Adipocyte (in vitro differentiated cells): ENCODE data around the gene ZNF785.
A peak's percentile ranks its signal among the peaks of the same experiment; 100 is the strongest.

Source experiments
- DNase-seq: peaks from one replicate; pipeline ENCODE4 v3.0.0-alpha.2; 2015; ENCODE audit warnings: low read depth
- H3K27me3 ChIP-seq: replicated peaks from 2 replicates; pipeline ENCODE4 v1.7.0; 2013; ENCODE audit warnings: mild to moderate bottlenecking, low read length, moderate library complexity; ENCODE audit not compliant: control insufficient read depth, insufficient read depth
- H3K36me3 ChIP-seq: 2 replicates; pipeline ENCODE4 v1.7.0; 2013; ENCODE audit warnings: low read length, mild to moderate bottlenecking, moderate library complexity; ENCODE audit not compliant: control insufficient read depth, insufficient read depth, severe bottlenecking
- H3K4me1 ChIP-seq: 2 replicates; pipeline ENCODE4 v1.7.0; 2013; ENCODE audit warnings: mild to moderate bottlenecking, low read length, moderate library complexity; ENCODE audit not compliant: control insufficient read depth, insufficient read depth
- H3K4me3 ChIP-seq: 2 replicates; pipeline ENCODE4 v1.7.0; 2013; ENCODE audit warnings: mild to moderate bottlenecking, low read length, moderate library complexity
- H3K9ac ChIP-seq: 2 replicates; pipeline ENCODE4 v1.7.0; 2013; ENCODE audit warnings: mild to moderate bottlenecking, low read length, moderate library complexity
- H3K9me3 ChIP-seq: 2 replicates; pipeline ENCODE4 v1.7.0; 2013; ENCODE audit warnings: mild to moderate bottlenecking, low read length, moderate library complexity; ENCODE audit not compliant: control insufficient read depth

The ZNF785 gene

GRCh38 chr16:30619202-30619601, 33.7 kb upstream of the ZNF785 start:
- no peak overlapping the region for H3K4me3 ChIP-seq
- peaks cover 10% of the 10 kb centered on the region for H3K4me1 ChIP-seq
- H3K9ac ChIP-seq: no peak overlapping the region
- no peak for DNase-seq
- no peaks in the 10 kb centered on the region for H3K36me3 ChIP-seq
- H3K27me3 ChIP-seq: no peaks in the 10 kb centered on the region
- no peaks in the 10 kb centered on the region for H3K9me3 ChIP-seq

- no peaks in the 10 kb centered on the region for H3K27me3 ChIP-seq
- no peaks in the 10 kb centered on the region for H3K36me3 ChIP-seq
- no peak overlapping the region for H3K4me3 ChIP-seq
- peaks cover 10% of the 10 kb centered on the region for H3K4me1 ChIP-seq
- no peaks in the 10 kb centered on the region for H3K9me3 ChIP-seq
- no peak overlapping the region for H3K9ac ChIP-seq
- DNase-seq: peak; percentile 48
Measured at GRCh38 chr16:30615358-30616091, 30.0 kb upstream of the ZNF785 start.

- peaks cover 14% of the 10 kb centered on the region for H3K36me3 ChIP-seq
- H3K4me1 ChIP-seq: peaks cover 8% of the 10 kb centered on the region
- peak within 1 kb of the TSS; percentile 91 for H3K4me3 ChIP-seq
- no peaks in the 10 kb centered on the region for H3K27me3 ChIP-seq
- H3K9me3 ChIP-seq: no peaks in the 10 kb centered on the region
- H3K9ac ChIP-seq: peak within 1 kb of the TSS; percentile 97
- DNase-seq: peak; percentile 98
Measured at GRCh38 chr16:30609926-30610839, 24.7 kb upstream of the ZNF785 start, which contains the start of gene ZNF689. ZNF689 (minus strand) TSS chr16:30610389; CDS start chr16:30610041, 348 bp downstream.

GRCh38 chr16:30609002-30609925, 23.8 kb upstream of the ZNF785 start:
- no peak for DNase-seq
- Histone ChIP-seq H3K9me3 (no peaks in the 10 kb centered on the region), H3K9ac (peak overlapping the region; percentile 97), H3K4me3 (peak overlapping the region; percentile 91), H3K27me3 (no peaks in the 10 kb centered on the region), H3K36me3 (peaks cover 24% of the 10 kb centered on the region), H3K4me1 (peaks cover 8% of the 10 kb centered on the region)

- peaks cover 35% of the 10 kb centered on the region for H3K36me3 ChIP-seq
- H3K4me3 ChIP-seq: no peak overlapping the region
- H3K4me1 ChIP-seq: peaks cover 29% of the 10 kb centered on the region
- no peak for DNase-seq
- no peaks in the 10 kb centered on the region for H3K9me3 ChIP-seq
- H3K27me3 ChIP-seq: no peaks in the 10 kb centered on the region
- H3K9ac ChIP-seq: no peak overlapping the region
Measured at GRCh38 chr16:30606004-30606403, 20.5 kb upstream of the ZNF785 start.

GRCh38 chr16:30605158-30605557, 19.7 kb upstream of the ZNF785 start:
- no peaks in the 10 kb centered on the region for H3K27me3 ChIP-seq
- no peak for DNase-seq
- no peak overlapping the region for H3K9ac ChIP-seq
- no peaks in the 10 kb centered on the region for H3K9me3 ChIP-seq
- H3K4me1 ChIP-seq: peaks cover 29% of the 10 kb centered on the region
- H3K4me3 ChIP-seq: no peak overlapping the region
- H3K36me3 ChIP-seq: peaks cover 35% of the 10 kb centered on the region

- no peak overlapping the region for H3K9ac ChIP-seq
- no peaks in the 10 kb centered on the region for H3K9me3 ChIP-seq
- H3K36me3 ChIP-seq: peaks cover 35% of the 10 kb centered on the region
- no peaks in the 10 kb centered on the region for H3K27me3 ChIP-seq
- DNase-seq: no peak
- H3K4me1 ChIP-seq: peaks cover 28% of the 10 kb centered on the region
- no peak overlapping the region for H3K4me3 ChIP-seq
Measured at GRCh38 chr16:30604316-30604947, 18.9 kb upstream of the ZNF785 start.

GRCh38 chr16:30603945-30604315, 18.4 kb upstream of the ZNF785 start:
- DNase-seq: no peak
- Histone ChIP-seq H3K36me3 (peaks cover 35% of the 10 kb centered on the region), H3K4me1 (peaks cover 23% of the 10 kb centered on the region), H3K4me3 (no peak overlapping the region), H3K9ac (no peak overlapping the region), H3K27me3 (no peaks in the 10 kb centered on the region), H3K9me3 (no peaks in the 10 kb centered on the region)

GRCh38 chr16:30602616-30603277, 17.2 kb upstream of the ZNF785 start:
- Histone ChIP-seq H3K4me3 (no peak overlapping the region), H3K4me1 (peaks cover 22% of the 10 kb centered on the region), H3K9ac (peak overlapping the region; percentile 48), H3K27me3 (no peaks in the 10 kb centered on the region), H3K9me3 (no peaks in the 10 kb centered on the region), H3K36me3 (peaks cover 35% of the 10 kb centered on the region)
- peak; percentile 66 for DNase-seq

GRCh38 chr16:30601966-30602365, 16.5 kb upstream of the ZNF785 start:
- DNase-seq: no peak
- H3K9me3 ChIP-seq: no peaks in the 10 kb centered on the region
- peaks cover 32% of the 10 kb centered on the region for H3K36me3 ChIP-seq
- H3K9ac ChIP-seq: no peak overlapping the region
- H3K4me3 ChIP-seq: no peak overlapping the region
- H3K4me1 ChIP-seq: peaks cover 22% of the 10 kb centered on the region
- H3K27me3 ChIP-seq: no peaks in the 10 kb centered on the region
